Adipose tissue (tissue), 3 donors: Measurements from ENCODE around the gene KRTAP10-12. TPM values are rescaled to one million over a fixed set of nuclear protein-coding genes. Genes with fewer than 3 reads are reported as not detected.

ENCODE experiments used
- H3K27ac ChIP-seq: one replicate; pipeline ENCODE4 v1.5.1; 2013; ENCODE audit warnings: low read depth, low read length
- WGBS, 3 donors: extraction: QIAGEN DNeasy Blood & Tissue Kit; methylation state at CpG; one replicate each; pipeline ENCODE4 v1.1.7; 2013; 5-methylcytosine and 5-hydroxymethylcytosine counted together
- polyA plus RNA-seq, 3 donors: library from polyadenylated mRNA; stranded (reverse); fragments of 200-250 nt; gene quantifications; one replicate each; pipeline ENCODE4 v1.2.3, GENCODE V29; 2013
- donor health status: healthy with polysubstance abuse.
- donor health status: Bipolar disorder and iron deficiency.
- donor health status: healthy.

KRTAP10-12 gene
- polyA plus RNA-seq, 3 donors: not detected

DNA sequence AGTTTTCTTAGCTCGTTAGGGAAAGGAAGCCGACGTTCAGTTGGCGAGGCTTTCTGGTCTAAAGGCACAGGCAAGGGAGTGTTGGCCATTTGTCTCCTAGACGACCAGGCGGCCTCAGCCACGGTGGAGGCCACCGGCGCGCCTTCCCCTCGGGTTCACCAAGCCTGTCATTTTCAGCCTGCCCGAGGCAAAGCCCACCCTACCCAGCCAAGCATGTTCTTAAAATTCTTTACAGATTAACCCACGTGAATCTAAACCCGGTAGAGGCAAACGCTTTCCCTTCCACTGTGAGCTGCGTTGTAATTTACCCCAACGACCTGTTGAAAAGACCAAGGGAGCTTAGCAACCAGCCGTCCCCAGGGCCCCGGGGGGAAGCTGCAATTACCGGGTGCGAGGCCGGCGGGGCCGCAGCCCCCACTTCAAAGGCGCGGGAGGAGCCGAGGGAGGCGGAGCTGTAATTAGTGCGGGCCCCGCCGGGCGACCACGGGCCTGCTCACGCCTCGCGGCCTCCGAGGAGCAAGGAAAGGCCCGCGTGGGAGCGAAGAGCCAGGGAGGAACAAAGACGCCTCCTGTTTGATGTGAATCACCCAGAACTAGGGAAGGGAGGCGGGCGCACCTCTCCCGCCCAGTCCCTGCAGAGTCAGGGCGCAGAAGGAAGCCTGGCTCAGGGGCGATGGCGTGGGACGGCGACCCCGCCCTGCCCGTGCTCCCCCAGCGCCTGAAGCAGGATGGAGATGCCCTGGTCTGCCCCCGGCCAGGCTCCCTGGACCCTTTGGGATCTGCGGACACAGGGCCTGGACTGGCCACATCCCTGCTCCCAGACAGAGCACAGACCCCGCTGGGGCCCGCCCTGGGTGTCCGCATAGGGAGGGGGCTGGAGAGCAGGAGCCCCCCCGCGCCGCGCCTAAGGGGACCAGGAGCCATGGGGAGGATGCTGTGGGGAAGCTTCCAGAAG, 26.5 kb downstream of the KRTAP10-12 start:
- H3K27ac ChIP-seq: no peak overlapping the region
- 19 to 20% (median 19%) methylated on average over 61 of the region's 61 CpGs for WGBS, 3 donors

DNA sequence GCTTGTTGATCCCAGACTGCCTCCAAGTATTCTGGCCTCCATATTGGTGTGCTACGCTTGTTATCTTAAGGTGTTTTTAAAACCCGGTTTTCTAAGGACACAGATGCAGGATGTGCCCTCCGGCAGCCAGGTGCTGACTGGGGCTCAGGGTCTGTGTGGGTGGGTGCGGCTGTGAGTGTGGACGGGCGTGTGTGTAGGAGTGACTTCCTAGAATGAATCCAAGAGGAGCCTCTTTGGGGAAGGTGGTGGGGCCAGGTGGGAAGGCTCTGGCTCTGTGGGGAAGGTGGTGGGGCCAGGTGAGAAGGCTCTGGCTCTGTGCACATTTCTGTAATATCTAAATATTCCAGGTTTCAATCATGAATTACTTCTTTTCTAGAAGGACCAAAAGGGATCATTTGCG, 27.2 kb downstream of the KRTAP10-12 start:
- no peak overlapping the region for H3K27ac ChIP-seq
- 85 to 89% (median 86%) methylated on average over 7 of the region's 7 CpGs for WGBS, 3 donors

DNA sequence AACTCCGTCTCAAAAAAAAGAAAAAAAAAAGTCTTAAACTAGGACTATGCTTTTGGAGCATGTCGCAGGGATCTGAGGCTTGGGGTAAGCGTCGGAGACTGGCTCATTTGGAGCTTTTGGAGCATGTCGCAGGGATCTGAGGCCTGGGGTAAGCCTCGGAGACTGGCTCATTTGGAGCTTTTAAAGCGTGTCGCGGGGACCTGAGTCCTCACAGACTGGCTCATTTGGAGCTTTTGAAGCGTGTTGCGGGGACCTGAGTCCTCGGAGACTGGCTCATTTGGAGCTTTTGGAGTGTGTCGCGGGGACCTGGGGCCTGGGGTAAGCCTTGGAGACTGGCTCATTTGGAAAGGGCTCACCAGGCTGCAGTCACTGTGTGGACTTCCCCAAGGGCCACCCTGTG, 28.0 kb downstream of the KRTAP10-12 start:
- 90 to 94% (median 93%) methylated on average over 14 of the region's 14 CpGs for WGBS, 3 donors
- H3K27ac ChIP-seq: no peak overlapping the region

DNA sequence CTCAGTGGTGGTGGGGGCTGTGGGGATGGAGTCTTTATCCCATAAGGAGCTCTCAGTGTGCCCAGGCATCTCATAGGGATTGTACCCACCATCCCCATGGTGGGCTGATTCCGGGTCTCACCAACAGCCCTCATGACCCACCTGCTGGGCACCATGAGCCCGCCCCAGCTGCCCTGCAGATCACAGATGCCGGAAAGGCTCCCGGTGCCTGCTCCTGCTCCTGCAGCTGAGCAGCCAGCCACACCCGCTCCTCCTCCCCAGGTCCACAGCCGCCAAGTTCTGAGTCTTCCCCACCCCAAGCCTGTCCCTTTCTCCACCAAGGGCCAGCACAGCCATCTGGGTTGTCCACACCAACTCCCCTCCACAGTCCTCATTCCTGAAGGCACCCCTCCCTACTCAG, 29.9 kb downstream of the KRTAP10-12 start:
- no peak overlapping the region for H3K27ac ChIP-seq
- WGBS, 3 donors: 69 to 74% (median 74%) methylated on average over 6 of the region's 6 CpGs

DNA sequence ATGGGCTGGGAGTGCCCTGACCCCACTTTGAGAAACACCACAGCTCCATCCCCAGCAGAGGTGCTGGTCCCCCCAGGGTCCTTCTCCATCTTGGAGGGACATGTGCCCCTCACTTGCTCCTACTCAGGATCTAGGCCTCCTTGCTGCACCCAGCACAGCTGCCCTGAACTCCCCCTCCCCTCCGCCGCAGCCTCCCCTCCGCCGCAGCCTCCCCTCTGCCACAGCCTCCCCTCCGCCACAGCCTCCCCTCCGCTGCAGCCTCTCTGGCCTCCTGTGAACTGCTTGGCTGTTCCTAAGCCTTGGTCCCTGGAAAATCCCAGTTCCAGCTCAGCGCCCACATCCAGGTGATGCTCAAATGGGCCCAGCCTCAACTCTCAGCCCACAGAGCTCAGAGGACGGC, 30.3 kb downstream of the KRTAP10-12 start:
- H3K27ac ChIP-seq: no peak overlapping the region
- 89 to 96% (median 95%) methylated on average over 8 of the region's 8 CpGs for WGBS, 3 donors

DNA sequence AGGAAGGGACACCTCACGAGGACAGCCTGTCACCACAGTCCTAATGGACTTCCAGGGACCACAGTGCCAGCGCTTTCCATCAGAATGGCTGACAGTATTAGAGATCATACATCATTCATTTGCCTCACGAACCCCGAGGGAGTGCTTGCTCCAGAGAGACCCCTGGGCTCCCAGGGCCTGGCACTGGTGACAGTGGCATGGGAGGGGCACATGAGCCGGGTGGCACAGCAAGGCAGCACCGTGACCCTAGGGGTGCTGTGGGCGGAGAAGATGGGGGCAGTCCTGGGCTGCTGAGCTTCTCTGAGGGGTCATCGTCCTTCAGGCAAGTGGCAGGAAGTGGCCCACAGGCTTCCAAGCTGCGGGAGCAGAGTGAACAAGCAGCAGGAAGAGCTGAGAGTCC, 30.8 kb downstream of the KRTAP10-12 start:
- no peak overlapping the region for H3K27ac ChIP-seq
- 65 to 68% (median 67%) methylated on average over 9 of the region's 9 CpGs for WGBS, 3 donors

DNA sequence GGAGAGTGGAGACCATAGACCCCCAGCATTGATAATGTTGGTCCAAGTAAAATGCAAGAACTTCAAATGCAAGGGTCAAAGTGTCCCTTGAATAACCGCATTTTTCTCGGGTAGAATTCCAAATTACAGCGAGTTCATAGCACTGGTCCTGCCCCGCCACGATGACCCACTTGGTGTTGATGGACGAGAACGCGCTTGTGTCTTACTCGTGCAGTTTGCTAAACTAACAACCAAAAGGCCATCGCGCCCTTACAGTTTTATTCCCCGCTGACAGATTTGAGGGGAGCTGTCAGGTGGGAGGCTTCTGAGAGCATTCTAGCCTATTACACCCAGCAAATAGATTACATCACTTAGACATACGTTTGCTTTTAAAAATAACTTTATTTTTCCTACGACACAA, 31.7 kb downstream of the KRTAP10-12 start:
- H3K27ac ChIP-seq: no peak overlapping the region
- 79 to 93% (median 93%) methylated on average over 14 of the region's 14 CpGs for WGBS, 3 donors

DNA sequence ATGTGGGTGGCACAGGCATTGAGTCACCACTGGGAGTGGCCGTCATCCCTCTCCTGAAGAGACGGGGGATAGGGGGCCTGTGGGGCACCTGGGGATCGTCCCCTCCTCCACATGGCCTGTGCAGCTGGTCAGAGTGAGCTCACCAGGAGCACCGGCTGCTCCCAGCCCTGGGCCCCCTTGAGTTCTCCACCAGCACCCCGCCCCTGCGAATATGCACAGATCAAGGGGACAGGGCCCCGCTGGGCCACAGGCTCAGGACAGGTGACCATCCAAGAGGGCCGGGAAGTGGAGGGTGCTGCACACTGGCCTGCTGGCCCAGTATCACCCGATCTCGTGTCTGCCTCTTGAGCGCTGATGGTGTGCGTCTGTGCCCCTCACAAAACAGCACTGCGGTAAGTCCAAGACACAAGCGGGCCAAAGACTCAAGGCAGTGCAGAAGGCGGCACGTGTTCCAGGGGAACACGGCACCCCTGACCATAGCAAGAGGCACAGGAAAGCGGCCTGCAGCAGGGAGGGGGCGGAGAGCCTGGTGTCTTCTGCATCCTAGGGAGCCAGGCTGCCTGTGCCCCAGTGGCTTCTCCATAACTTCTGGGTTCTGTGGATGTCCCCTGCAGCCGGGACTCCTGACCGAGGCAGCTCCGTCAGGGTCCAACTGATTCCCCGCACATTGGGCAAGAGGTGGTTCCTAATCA, 32.5 kb downstream of the KRTAP10-12 start:
- WGBS, 3 donors: 89 to 93% (median 90%) methylated on average over 21 to 23 of the region's 23 CpGs
- H3K27ac ChIP-seq: no peak overlapping the region

DNA sequence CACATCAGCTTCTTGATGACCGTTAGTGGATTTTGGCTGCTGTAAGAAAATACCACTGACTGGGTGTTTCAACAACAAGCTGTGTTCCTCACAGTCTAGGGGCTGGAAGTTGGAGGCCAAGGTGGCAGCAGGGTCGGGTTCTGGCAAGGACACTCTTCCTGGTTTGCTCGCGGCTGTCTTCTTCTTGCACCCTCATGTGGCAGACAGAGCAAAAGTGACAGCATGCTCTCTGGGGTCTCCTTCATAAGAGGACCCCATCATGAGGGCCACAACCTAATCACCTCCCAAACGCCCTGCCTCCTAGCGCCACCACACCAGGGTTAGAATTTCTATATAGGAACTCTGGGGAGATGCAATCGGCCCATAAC, 33.0 kb downstream of the KRTAP10-12 start:
- H3K27ac ChIP-seq: no peak overlapping the region
- WGBS, 3 donors: 85 to 94% (median 90%) methylated on average over 7 of the region's 7 CpGs

DNA sequence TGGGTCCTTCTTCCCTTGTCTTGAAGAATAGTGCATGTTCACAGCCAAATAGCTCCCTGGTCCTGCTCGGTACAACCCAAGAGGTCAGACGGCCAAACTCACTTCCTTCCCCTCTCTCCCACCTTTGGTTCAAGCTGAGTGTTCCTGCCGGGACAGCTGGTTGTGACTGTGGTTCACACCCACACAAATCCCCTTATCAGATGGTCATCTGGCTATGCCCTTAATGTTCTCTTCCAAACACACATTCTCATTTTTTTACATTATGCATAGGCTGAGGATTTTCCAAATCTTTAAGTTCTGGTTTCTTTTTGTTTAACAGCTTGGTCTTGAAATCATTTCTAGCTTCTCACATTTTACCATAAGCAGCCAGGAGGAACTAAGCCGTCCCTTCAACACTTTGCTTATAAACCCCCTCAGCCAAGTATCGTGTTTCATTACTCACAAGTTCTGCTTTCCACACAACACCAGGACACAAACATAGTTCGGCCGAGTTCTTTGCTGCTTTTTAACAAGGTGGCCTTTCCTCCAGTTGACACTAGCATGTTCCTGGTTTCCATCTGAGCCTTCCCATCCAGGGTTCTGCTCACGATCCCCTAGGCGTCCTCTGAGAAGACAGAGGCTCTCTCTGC, 34.1 kb downstream of the KRTAP10-12 start:
- H3K27ac ChIP-seq: no peak overlapping the region
- WGBS, 3 donors: 59 to 66% (median 64%) methylated on average over 9 of the region's 9 CpGs

DNA sequence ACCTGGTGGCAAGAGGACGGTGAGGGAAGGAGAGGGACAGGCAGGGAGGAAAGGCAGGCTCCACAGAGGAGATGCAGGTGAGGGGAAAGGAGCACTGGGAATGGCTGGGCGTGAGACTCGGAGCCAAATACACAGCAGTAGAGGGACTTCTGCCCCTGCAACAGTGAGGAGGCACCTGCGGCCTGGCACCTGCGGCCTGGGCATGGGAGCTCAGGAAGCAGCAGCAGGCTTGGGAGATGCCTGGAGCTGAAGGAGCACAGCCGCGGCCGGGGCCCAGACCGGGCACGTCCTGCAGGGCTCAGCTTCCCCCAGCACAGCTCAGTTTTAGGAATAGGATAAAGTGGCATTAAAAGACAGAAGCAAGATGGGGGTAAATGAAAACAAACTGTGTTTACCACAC, 35.3 kb downstream of the KRTAP10-12 start:
- WGBS, 3 donors: 88 to 91% (median 90%) methylated on average over 10 of the region's 10 CpGs
- H3K27ac ChIP-seq: no peak overlapping the region

DNA sequence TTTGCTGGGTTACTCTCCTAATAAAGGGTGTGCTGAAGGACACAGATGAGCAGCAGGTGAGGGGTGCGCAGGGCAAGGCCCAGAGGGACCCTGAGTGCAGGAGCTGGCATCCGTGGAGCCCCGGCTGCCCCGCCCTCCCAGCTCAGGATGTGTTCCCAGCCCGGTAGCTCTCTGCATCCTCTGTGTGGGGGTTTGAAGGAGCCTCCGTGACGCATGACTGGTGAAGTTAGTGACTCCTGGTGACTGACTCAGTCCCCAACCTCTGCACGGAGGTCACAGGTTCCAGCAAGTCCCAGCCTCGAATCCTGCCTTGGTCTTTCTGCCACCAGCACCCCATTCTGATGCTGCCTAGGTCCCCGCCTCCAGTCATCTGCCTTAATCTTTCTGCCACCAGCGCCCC, 36.0 kb downstream of the KRTAP10-12 start:
- WGBS, 3 donors: 79 to 86% (median 82%) methylated on average over 11 of the region's 11 CpGs
- no peak overlapping the region for H3K27ac ChIP-seq

DNA sequence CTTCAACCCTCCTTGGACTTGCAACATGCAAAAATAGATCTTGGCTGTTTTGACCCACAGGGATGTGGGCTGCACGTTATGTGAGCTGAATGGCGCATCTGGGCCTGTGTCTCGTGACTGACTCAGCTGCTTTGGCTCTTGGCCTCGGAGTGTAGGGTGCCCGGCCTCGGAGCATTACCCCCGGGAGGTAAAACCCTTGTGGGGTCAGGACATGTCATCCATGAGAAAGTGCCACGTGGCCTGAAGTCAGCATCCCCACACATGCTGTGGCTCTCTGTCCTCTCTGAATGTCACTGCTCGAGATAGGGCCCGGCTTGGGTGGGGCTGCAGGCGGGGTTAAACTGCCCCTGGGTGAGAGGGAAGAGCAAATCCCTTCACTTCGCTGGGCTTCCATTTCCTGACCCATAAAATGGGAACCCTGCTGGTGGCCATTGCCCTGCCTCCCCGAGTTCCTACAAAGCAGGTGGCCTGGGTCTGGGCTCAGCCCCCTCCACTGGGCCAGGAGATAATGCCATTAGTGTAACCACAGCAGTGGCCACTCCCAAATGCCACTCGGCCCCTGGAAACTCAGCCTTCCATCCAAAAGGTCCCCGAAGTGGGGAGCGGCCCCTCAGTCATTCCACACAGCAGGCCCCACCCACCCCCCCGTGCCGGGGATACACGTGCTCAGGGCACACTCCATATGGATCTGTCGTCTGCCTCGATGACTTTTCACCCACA, 37.2 kb downstream of the KRTAP10-12 start:
- H3K27ac ChIP-seq: no peak overlapping the region
- WGBS, 3 donors: 77 to 86% (median 81%) methylated on average over 21 of the region's 21 CpGs

DNA sequence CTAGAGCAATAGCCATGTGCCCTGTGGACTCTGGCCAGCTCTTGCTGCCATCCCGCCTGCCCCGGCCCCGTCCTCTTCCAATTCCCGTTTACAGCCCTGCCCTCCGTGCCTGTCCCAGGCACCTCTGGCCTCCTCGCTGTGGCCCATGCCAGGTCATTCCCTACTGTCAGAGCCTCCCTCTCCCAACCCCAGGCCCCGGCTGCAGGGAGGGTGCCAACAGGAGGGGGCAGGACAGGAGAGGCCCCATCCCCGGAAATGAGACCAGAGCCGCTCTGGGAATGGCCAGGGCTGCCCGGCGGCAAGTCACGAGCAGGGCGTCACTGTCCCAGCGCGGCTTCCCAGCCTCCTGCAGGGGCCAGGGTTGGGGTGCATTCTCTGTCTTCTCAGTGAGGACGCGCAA, 37.9 kb downstream of the KRTAP10-12 start:
- 91 to 95% (median 92%) methylated on average over 16 to 17 of the region's 17 CpGs for WGBS, 3 donors
- H3K27ac ChIP-seq: no peak overlapping the region

DNA sequence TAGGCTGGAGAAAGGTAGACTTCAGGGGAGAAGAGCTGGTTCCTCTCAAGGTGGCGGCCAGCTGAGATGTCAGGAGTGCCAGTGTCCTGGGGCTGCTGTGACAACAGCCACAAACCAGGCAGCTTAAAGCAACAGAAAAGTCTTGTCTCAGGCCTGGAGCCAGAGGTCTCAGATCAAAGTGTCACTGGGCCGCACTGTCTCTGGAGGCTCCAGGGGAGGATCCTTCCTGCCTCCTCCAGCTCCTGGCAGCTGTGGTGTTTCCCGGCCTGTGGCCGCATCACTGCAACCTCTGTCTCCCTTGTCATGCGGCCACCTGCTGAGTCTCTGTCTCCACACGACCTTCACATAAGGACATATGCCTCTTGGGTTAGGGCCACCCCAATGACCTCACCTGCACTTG, 38.8 kb downstream of the KRTAP10-12 start:
- no peak overlapping the region for H3K27ac ChIP-seq
- 71 to 87% (median 79%) methylated on average over 6 of the region's 6 CpGs for WGBS, 3 donors

DNA sequence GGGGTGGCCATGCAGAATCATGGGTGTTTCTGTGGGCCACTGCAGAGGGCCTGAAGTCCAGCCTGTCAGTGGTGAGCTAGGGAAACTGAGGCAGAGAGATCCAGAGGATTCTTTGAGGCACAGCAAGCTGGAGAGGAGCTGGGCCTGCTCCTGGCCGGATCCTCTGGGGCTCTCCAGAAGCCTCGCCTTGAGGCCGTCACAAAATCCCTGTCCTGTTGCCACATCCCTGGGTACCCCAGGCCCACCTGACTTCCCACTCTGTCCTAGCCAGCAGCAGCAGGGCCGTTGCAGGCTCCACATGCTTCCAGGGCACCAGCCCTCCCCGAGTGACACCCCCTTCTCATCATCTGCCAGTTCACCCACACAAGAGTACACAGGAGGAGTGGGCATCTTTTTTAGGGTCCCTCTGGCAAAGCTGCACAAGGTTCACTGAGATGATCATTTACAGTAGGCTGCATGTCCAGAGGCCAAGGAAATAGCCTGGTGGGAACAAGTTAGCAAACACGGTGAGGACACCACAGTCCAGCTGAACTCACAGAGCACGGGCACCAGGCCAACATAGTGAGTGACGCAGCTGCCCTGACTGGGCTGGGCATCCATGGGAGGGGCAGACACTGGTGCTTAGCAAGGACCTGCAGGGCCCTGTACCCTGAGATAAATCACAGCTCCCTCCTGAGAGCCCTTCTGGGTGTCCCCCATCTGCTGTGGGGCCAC, 39.5 kb downstream of the KRTAP10-12 start:
- WGBS, 3 donors: 83 to 93% (median 90%) methylated on average over 8 of the region's 8 CpGs
- no peak overlapping the region for H3K27ac ChIP-seq

DNA sequence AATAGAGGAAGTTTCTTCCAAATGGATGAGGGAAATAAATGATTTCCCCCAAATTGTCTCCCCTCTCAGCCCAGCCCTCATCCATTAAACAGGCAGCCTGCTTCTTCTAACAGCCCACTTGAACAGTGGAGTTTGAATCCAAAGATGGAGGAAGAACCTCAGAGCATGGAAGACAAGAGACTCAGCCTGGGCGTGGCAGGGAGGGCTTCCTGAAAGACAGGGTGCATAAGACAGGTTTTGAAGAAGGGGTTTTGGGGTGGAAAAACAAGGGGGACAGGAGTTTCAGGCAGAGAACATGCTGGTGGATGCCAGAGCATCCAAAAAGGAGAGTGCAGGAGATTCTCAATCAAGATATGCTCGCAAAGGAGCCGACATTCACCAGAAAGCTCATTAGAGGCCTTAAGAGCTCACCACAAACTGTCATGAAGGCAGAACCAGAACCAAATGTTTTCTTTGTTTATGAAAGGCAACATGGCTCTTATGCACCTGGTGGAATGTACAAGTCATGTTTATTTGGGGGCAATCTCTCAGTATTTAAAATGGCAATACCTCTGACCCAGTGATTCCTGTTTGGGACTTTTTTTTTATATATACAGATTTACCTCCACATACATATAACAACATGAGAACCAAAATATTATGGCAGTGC, 40.9 kb downstream of the KRTAP10-12 start:
- H3K27ac ChIP-seq: no peak overlapping the region
- 65 to 75% (median 69%) methylated on average over 3 of the region's 3 CpGs for WGBS, 3 donors

DNA sequence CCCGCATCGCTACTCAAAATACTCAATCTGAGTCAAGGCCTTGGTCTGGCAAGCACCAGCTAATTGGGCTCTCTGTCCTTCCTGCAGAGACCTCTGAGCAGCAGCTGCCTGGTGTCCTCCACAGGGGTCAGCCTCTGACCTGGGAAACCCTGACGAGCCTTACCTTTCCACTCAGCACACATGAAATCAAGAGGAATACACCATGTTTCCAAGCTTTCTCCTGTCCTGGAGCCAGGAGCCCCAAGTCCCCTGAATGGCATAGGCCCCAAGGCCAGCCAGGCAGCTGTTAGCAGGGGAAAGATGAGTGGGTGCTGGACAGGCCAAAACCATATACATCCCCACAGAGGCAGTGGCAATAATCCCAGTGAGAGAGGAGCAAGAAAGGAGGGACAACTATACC, 41.6 kb downstream of the KRTAP10-12 start:
- H3K27ac ChIP-seq: no peak overlapping the region
- WGBS, 3 donors: 70 to 96% (median 80%) methylated on average over 3 of the region's 3 CpGs
